Calu3 (cell line): ENCODE results near the gene MACROH2A2. TPM values are rescaled to one million over a fixed set of nuclear protein-coding genes. Genes with fewer than 3 reads are reported as not detected.
"Not testable (repeated sequence)": the region's sequence is repeated elsewhere in the genome, so short reads cannot be mapped to it uniquely, and the experiment has no call there.

Experiments used
- BruUV-seq: library from RNA; stranded (reverse); fragments of 400-500 nt; replicated peaks from 2 replicates; lab custom pipeline; 2021; lab: Mats Ljungman, UMichigan
- CTCF ChIA-PET: fragments of 300-600 bp; sonication (Branson Sonifier 250); formaldehyde crosslinking; loops from one replicate; lab custom pipeline; 2022; ENCODE audit warnings: antibody characterized with exemption; lab: Charles Lee
- DNase-seq: peaks from one replicate; pipeline ENCODE4 v3.0.0; 2022
- H3K27ac Mint-ChIP-seq: one replicate; pipeline ENCODE4 v1.8.0; 2022; ENCODE audit warnings: mixed read lengths; ENCODE audit not compliant: unreplicated experiment
- H3K27me3 Mint-ChIP-seq: one replicate; pipeline ENCODE4 v1.8.0; 2022; ENCODE audit warnings: mixed read lengths; ENCODE audit not compliant: unreplicated experiment
- H3K36me3 Mint-ChIP-seq: one replicate; pipeline ENCODE4 v1.8.0; 2022; ENCODE audit warnings: mild to moderate bottlenecking, moderate library complexity, mixed read lengths; ENCODE audit not compliant: insufficient read depth, unreplicated experiment
- H3K4me1 Mint-ChIP-seq: one replicate; pipeline ENCODE4 v1.8.0; 2022; ENCODE audit warnings: mild to moderate bottlenecking, low read depth, mixed read lengths; ENCODE audit not compliant: unreplicated experiment
- H3K4me3 Mint-ChIP-seq: one replicate; pipeline ENCODE4 v1.8.0; 2022; ENCODE audit warnings: mild to moderate bottlenecking, low read depth, moderate library complexity, mixed read lengths; ENCODE audit not compliant: unreplicated experiment
- H3K9me3 Mint-ChIP-seq: one replicate; pipeline ENCODE4 v1.8.0; 2022; ENCODE audit warnings: low read depth, mixed read lengths; ENCODE audit not compliant: unreplicated experiment
- intact Hi-C: fragments of 100-400 bp; cut with micrococcal nuclease; formaldehyde crosslinking; loops from one replicate; pipeline ENCODE4 v1.10.0; 2022; ENCODE audit not compliant: unreplicated experiment
- total RNA-seq: library from RNA; stranded (reverse); gene quantifications from 2 replicates; pipeline ENCODE4 v1.2.3, GENCODE V29; 2022
- TF ChIP-seq, protein P1 (sequence below): fragments of 200-600 bp; IDR thresholded peaks from one replicate; pipeline ENCODE4 v1.8.0; 2022; ENCODE audit warnings: antibody characterized with exemption; ENCODE audit not compliant: unreplicated experiment

The MACROH2A2 gene
- total RNA-seq, 1 experiment from 2014 or later: 24.5 TPM

- intact Hi-C loops: no loop called here
- CTCF ChIA-PET: interaction anchor here (0.7 kb wide), 1 partner anchor 239 kb away, joined by 11 read pairs; no protein-coding TSS in a partner anchor
- Mint-ChIP-seq H3K9me3 (peaks cover 2% of the 10 kb centered on the region), H3K4me1 (no peaks in the 10 kb centered on the region), H3K27ac (no peak overlapping the region), H3K36me3 (peaks cover 9% of the 10 kb centered on the region), H3K4me3 (no peak overlapping the region), H3K27me3 (no peaks in the 10 kb centered on the region)
- DNase-seq: no peak
- BruUV-seq: no TSS peak
- TF ChIP-seq, protein P1, sequence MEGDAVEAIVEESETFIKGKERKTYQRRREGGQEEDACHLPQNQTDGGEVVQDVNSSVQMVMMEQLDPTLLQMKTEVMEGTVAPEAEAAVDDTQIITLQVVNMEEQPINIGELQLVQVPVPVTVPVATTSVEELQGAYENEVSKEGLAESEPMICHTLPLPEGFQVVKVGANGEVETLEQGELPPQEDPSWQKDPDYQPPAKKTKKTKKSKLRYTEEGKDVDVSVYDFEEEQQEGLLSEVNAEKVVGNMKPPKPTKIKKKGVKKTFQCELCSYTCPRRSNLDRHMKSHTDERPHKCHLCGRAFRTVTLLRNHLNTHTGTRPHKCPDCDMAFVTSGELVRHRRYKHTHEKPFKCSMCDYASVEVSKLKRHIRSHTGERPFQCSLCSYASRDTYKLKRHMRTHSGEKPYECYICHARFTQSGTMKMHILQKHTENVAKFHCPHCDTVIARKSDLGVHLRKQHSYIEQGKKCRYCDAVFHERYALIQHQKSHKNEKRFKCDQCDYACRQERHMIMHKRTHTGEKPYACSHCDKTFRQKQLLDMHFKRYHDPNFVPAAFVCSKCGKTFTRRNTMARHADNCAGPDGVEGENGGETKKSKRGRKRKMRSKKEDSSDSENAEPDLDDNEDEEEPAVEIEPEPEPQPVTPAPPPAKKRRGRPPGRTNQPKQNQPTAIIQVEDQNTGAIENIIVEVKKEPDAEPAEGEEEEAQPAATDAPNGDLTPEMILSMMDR: no peak
Observed at GRCh38 chr10:70121281-70121949, 68.8 kb downstream of the MACROH2A2 start.

DNA sequence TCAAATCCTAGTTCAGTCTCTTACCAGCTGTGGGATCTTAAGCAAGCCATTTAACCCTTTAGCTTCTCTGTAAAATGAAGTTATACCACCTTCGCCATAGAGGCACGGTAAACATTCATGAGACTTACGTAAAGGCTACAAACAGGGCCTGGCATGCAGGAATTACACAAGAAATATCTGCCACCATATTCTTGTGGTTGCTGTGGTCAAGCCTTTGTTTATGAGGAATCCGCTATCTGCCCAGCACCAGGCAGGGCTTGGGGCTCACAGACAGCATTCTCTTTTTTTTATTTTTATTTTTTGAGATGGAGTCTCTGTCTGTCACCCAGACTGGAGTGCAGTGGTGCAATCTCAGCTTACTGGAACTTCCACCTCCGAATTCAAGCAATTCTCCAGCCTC is 70.1 kb downstream of the MACROH2A2 start:
- DNase-seq: no peak
- intact Hi-C loops: no loop called here
- BruUV-seq: no TSS peak
- Mint-ChIP-seq H3K27me3 (no peaks in the 10 kb centered on the region), H3K27ac (no peak overlapping the region), H3K4me1 (no peaks in the 10 kb centered on the region), H3K36me3 (peaks cover 13% of the 10 kb centered on the region), H3K9me3 (peaks cover 2% of the 10 kb centered on the region), H3K4me3 (no peak overlapping the region)
- CTCF ChIA-PET: interaction anchor here (1.2 kb wide), 1 partner anchor 24 kb away, joined by 4 read pairs; the partner anchor contains the start of gene TYSND1
- TF ChIP-seq, protein P1: no peak

DNA sequence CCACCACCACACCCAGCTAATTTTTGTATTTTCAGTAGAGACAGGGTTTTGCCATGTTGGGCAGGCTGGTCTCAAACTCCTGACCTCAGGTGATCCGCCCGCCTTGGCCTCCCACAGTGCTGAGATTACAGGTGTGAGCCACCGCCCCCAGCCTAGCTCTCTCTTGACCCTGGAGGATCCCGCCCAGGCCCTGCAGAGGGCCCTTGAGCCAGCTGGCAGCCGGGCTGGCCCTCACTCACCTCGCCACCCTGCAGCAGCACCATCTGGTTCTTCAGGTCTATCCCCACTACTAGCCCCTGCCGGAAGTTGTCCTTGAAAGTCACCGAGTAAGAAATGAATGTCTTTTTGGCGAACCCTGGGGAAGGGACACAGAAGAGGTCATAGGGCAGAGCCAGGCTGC is 70.5 kb downstream of the MACROH2A2 start:
- CTCF ChIA-PET: interaction anchor here (1.2 kb wide), 1 partner anchor 23 kb away, joined by 4 read pairs; the partner anchor contains the start of gene TYSND1
- H3K4me3 Mint-ChIP-seq, H3K27me3 Mint-ChIP-seq, H3K4me1 Mint-ChIP-seq, BruUV-seq, intact Hi-C loops, H3K9me3 Mint-ChIP-seq, DNase-seq, H3K27ac Mint-ChIP-seq: not testable (repeated sequence)
- H3K36me3 Mint-ChIP-seq: peaks cover 13% of the 10 kb centered on the region

DNA sequence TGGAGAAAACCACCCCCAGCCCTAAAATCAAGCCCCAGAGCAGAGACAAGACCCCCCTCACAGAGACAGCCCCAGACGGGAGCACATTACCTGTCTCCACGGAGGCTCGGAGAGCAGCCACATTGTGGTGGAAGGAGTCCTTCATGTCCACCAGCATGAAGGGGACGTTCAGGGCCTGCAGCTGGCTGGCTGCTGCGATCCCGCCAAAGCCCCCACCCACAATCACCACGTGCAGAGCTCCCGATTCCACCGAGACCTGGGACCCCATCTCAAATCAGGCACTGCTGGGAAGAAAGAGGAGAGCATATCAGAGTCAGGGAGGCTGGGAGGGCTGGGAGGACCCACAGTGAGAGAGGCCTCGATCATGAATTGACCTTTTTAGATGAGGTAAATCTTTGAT is 71.2 kb downstream of the MACROH2A2 start:
- peaks cover 2% of the 10 kb centered on the region for H3K9me3 Mint-ChIP-seq
- no peak overlapping the region for H3K4me3 Mint-ChIP-seq
- H3K27me3 Mint-ChIP-seq: no peaks in the 10 kb centered on the region
- TF ChIP-seq, protein P1: no peak
- intact Hi-C loops: no loop called here
- CTCF ChIA-PET: no interaction called here
- DNase-seq: no peak
- H3K4me1 Mint-ChIP-seq: no peaks in the 10 kb centered on the region
- no TSS peak for BruUV-seq
- no peak overlapping the region for H3K27ac Mint-ChIP-seq
- H3K36me3 Mint-ChIP-seq: peaks cover 13% of the 10 kb centered on the region

GRCh38 chr10:70124415-70124814 is 71.8 kb downstream of the MACROH2A2 start:
- TF ChIP-seq, protein P1: no peak
- Mint-ChIP-seq H3K36me3 (peaks cover 13% of the 10 kb centered on the region), H3K9me3 (peaks cover 2% of the 10 kb centered on the region), H3K27ac (no peak overlapping the region), H3K27me3 (no peaks in the 10 kb centered on the region), H3K4me3 (no peak overlapping the region), H3K4me1 (no peaks in the 10 kb centered on the region)
- CTCF ChIA-PET: no interaction called here
- no TSS peak for BruUV-seq
- DNase-seq: no peak
- intact Hi-C loops: no loop called here
